ENCODE results near the gene HACD3.
"Not testable (repeated sequence)": the region's sequence is repeated elsewhere in the genome, so short reads cannot be mapped to it uniquely, and the experiment has no call there.

Gene HACD3

DNA sequence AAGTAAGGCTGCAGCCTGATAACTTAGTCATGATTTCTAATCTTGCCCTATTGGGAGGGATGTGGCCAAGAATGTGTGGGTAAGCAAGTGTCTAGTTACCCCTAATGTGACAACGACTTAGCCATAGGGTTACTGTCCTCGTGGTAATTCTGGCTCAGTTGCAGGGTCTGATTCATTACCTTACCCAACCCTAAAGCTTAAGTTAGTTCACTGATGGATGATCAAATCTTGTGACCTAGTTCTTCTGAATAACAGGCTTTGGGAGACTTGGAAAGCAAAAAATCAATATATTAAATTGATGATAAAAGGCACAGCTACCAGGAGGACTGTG is 82.3 kb downstream of the HACD3 start:
- no peak overlapping the region for H3K4me3 ChIP-seq (ENCODE audit: severe bottlenecking)

DNA sequence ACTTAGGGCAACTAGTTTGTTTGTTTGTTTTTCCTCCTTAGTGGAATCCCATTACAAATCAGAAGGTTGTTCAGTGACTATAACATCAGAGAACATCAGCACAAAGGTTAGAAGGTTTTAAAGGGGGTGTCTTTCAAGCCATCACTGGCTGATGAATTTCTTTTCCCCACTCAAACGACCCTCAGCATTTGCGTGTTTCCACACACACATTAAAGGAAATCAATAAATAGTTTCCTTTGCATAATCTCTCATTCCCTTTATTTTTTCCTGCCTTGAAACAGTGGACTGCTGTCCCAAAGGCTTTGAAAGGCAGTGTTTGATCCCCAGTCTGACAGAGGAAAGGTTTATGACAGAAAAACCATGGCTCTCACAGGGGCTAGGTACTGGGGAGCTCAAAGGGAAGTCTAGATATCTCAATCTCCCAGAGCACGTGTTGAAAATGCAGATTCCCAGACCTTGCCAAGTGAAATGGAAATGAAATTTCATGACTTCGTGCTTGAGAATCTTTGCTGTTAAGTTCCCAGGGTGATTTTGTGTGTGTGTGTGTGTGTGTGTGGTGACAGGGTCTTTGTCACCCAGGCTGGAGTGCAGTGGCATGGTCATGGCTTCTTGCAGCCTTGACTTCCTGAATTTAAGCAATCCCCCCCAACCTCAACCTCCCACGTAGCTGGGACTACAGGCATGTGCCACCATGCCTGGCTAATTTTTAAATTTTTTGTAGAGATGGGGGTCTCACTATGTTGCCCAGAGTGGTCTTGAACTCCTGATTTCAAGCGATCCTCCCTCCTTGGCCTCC is 82.9 kb downstream of the HACD3 start:
- H3K4me3 ChIP-seq (ENCODE audit: severe bottlenecking) = no peak overlapping the region
- no peaks in the 10 kb centered on the region for H3K36me3 ChIP-seq (ENCODE audit: low read depth)
- no peak for TF ChIP-seq CTCF (IDR thresholded peaks at IDR 0.05; ENCODE audit: poor library complexity, severe bottlenecking)
- no peaks in the 10 kb centered on the region for H3K9me3 ChIP-seq (ENCODE audit: severe bottlenecking)
- no peaks in the 10 kb centered on the region for H3K27me3 ChIP-seq (ENCODE audit: insufficient read depth, poor library complexity, severe bottlenecking)
- no peak for DNase-seq (ENCODE audit: low spot score)
- H3K4me1 ChIP-seq (ENCODE audit: insufficient read depth, poor library complexity, severe bottlenecking) = peaks cover 5% of the 10 kb centered on the region
- no peak overlapping the region for H3K27ac ChIP-seq (ENCODE audit: poor library complexity, severe bottlenecking)
- ATAC-seq (ENCODE audit: low read depth) = no peak

More for the DNA sequence above, 82.3 kb downstream of the HACD3 start:
- ATAC-seq (ENCODE audit: low read depth) (no peak), DNase-seq (ENCODE audit: low spot score) (no peak)
- no peaks in the 10 kb centered on the region for H3K27me3 ChIP-seq (ENCODE audit: insufficient read depth, poor library complexity, severe bottlenecking)
- H3K9me3 ChIP-seq (ENCODE audit: severe bottlenecking) = no peaks in the 10 kb centered on the region
- no peak overlapping the region for H3K27ac ChIP-seq (ENCODE audit: poor library complexity, severe bottlenecking)
- TF ChIP-seq CTCF (IDR thresholded peaks at IDR 0.05; ENCODE audit: poor library complexity, severe bottlenecking) = no peak
- H3K36me3 ChIP-seq (ENCODE audit: low read depth) = no peaks in the 10 kb centered on the region
- peaks cover 5% of the 10 kb centered on the region for H3K4me1 ChIP-seq (ENCODE audit: insufficient read depth, poor library complexity, severe bottlenecking)

GRCh38 chr15:65615887-65616286 is 85.6 kb downstream of the HACD3 start:
- H3K36me3 ChIP-seq (ENCODE audit: low read depth); H3K4me1 ChIP-seq (ENCODE audit: insufficient read depth, poor library complexity, severe bottlenecking); ATAC-seq (ENCODE audit: low read depth); H3K27ac ChIP-seq (ENCODE audit: poor library complexity, severe bottlenecking); DNase-seq (ENCODE audit: low spot score); H3K9me3 ChIP-seq (ENCODE audit: severe bottlenecking); H3K27me3 ChIP-seq (ENCODE audit: insufficient read depth, poor library complexity, severe bottlenecking); H3K4me3 ChIP-seq (ENCODE audit: severe bottlenecking): not testable (repeated sequence)

GRCh38 chr15:65618560-65619109 is 88.4 kb downstream of the HACD3 start:
- DNase-seq (ENCODE audit: low spot score) = no peak
- H3K4me1 ChIP-seq (ENCODE audit: insufficient read depth, poor library complexity, severe bottlenecking) = no peaks in the 10 kb centered on the region
- no peaks in the 10 kb centered on the region for H3K9me3 ChIP-seq (ENCODE audit: severe bottlenecking)
- no peaks in the 10 kb centered on the region for H3K27me3 ChIP-seq (ENCODE audit: insufficient read depth, poor library complexity, severe bottlenecking)
- ATAC-seq (ENCODE audit: low read depth) = no peak
- H3K36me3 ChIP-seq (ENCODE audit: low read depth) = no peaks in the 10 kb centered on the region
- no peak for TF ChIP-seq CTCF (IDR thresholded peaks at IDR 0.05; ENCODE audit: poor library complexity, severe bottlenecking)
- H3K27ac ChIP-seq (ENCODE audit: poor library complexity, severe bottlenecking) = no peak overlapping the region
- no peak overlapping the region for H3K4me3 ChIP-seq (ENCODE audit: severe bottlenecking)

DNA sequence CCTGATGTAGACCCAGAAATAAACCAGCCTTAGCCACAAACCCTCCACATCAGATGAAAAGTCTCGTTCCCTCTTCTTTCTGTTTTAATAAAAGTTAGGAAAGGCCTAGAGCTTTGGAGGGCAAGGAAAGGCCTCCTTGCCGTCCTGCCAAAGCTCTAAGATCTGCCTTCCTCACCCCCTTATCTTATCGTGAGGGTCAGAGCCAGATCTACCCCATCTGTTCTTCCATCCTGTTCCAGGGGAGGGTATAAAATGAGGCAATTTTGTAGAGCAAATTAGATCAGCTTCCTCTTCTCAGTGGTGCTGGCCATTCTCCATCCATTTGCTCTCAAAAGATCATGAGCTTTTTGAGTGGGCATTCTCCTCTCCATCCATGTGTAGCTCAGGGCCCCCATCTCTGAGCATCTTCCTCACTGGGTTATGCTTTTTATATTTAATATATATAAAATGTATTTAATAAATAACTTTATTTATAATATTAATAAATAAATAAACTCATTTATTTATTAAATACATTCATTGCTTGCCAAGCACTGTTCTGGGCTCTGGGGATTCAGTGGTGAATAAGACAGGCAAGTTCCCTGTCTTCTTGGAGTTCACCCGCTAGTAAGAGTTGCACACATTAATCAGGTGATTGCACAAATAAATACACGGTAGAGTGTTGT is 89.5 kb downstream of the HACD3 start:
- no peaks in the 10 kb centered on the region for H3K4me1 ChIP-seq (ENCODE audit: insufficient read depth, poor library complexity, severe bottlenecking)
- no peak for DNase-seq (ENCODE audit: low spot score)
- no peak for TF ChIP-seq CTCF (IDR thresholded peaks at IDR 0.05; ENCODE audit: poor library complexity, severe bottlenecking)
- H3K4me3 ChIP-seq (ENCODE audit: severe bottlenecking) = no peak overlapping the region
- no peaks in the 10 kb centered on the region for H3K27me3 ChIP-seq (ENCODE audit: insufficient read depth, poor library complexity, severe bottlenecking)
- ATAC-seq (ENCODE audit: low read depth) = no peak
- no peaks in the 10 kb centered on the region for H3K9me3 ChIP-seq (ENCODE audit: severe bottlenecking)
- no peak overlapping the region for H3K27ac ChIP-seq (ENCODE audit: poor library complexity, severe bottlenecking)
- no peaks in the 10 kb centered on the region for H3K36me3 ChIP-seq (ENCODE audit: low read depth)
